Gastrocnemius medialis (tissue), 4 donors: ENCODE measurements around the gene CCL18.

Experiments
- CTCF ChIP-seq, 5 experiments: fragments of 450-650 bp in 3 of 5; fragments of 200-600 bp in 2 of 5; sonication (generic) in 2 of 5; IDR thresholded peaks in 4 of 5; conservative IDR thresholded peaks in 1 of 5; 1 replicate in 4 of 5; 2 replicates in 1 of 5; pipeline ENCODE4 v1.5.1; 2016 to 2019; ENCODE audit warnings: antibody characterized with exemption in 5 of 5, mild to moderate bottlenecking in 3 of 5, moderate library complexity in 3 of 5
- POLR2A ChIP-seq, 2 donors: fragments of 450-650 bp; IDR thresholded peaks; one replicate each; pipeline ENCODE4 v1.6.1; 2017; ENCODE audit warnings: antibody characterized with exemption in 2 of 2, mild to moderate bottlenecking in 2 of 2, moderate library complexity in 2 of 2

GRCh38 chr17:36111068-36111490 is 47.0 kb downstream of the CCL18 start:
- TF ChIP-seq CTCF (IDR thresholded peaks at IDR 0.05 in 4 of 5, conservative IDR thresholded peaks at IDR 0.05 in 1 of 5), result no peak
- no peak for TF ChIP-seq POLR2A (IDR thresholded peaks at IDR 0.05)
